NK-92 (cell line): Measurements from ENCODE around the gene PSMD2.
"Not testable (repeated sequence)": the region's sequence is repeated elsewhere in the genome, so short reads cannot be mapped to it uniquely, and the experiment has no call there.

Experiments
- DNase-seq: peaks from one replicate; lab custom pipeline; 2025; ENCODE audit not compliant: unreplicated experiment; lab: John Stamatoyannopoulos, UW

Gene PSMD2

DNA sequence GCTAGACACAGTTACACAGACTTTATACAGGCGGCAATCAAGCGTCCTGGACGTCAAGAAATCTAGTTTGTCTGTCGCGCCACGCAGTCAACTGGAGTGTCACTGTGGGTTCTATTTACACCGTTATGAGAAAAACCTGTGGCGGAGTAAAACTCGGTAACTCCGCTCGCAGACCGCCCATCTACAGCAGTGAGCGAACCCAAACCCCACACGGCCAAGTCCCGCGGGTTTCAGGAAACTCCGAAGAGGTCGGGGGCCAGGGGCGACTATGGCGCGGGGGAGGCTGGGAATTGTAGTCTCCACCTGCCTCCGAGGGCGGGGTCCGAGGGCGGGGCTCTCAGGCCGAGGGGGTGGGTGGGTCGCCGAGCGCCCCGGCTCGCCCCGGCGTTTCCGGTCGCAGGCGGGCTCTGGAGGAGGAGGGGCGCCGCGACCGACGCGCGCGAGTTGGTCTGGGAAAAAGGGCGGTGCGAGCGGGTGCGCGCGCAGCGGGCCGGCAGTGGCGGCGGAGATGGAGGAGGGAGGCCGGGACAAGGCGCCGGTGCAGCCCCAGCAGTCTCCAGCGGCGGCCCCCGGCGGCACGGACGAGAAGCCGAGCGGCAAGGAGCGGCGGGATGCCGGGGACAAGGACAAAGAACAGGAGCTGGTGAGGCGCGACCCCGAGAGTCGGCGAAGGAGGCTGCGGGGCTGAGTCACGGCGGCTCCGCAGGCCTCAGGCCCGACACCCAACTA lies at the start of gene PSMD2:
PSMD2 (plus strand) TSS at position 483 of the 729 bp plus-strand sequence; CDS start at position 509, 26 bp downstream.
- DNase-seq: peak; percentile 94

DNA sequence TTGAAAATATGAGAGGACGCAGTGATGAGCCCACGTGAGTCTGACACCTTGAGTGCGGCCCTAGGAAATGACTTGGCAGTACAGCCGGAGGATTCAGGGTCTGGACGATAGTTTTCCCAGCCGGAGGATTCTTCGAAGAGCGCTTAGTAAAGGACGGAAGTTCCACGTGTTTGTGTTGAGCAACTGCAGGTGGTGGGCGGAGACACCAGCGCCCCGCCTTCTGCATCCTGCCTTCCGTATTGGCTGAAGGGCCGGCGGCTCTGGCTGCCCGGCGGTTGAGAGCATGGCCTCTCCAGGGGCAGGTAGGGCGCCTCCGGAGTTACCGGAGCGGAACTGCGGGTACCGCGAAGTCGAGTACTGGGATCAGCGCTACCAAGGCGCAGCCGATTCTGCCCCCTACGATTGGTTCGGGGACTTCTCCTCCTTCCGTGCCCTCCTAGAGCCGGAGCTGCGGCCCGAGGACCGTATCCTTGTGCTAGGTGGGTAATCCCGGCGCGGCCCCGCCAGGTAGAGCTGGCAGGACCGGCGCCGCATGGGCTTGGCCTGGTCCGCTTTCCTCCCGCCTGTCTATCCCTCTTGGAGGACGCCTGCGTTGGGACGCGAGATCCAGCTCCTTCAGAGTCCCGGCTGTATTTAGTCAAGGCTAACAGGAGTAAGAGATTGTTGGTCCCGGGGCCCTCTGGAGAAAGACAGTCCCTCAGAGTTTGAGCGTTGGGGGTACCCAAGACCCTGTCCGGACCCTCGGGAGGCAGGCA lies 49.5 kb upstream of the PSMD2 start, which contains the start of gene EEF1AKMT4:
EEF1AKMT4 (plus strand) TSS at position 261 of the 755 bp plus-strand sequence; CDS start at position 284, 23 bp downstream.
- DNase-seq: peak; percentile 75

- peak; percentile 42 for DNase-seq
These were observed 48.7 kb upstream of the PSMD2 start for GRCh38 chr3:184250167-184250828.

DNA sequence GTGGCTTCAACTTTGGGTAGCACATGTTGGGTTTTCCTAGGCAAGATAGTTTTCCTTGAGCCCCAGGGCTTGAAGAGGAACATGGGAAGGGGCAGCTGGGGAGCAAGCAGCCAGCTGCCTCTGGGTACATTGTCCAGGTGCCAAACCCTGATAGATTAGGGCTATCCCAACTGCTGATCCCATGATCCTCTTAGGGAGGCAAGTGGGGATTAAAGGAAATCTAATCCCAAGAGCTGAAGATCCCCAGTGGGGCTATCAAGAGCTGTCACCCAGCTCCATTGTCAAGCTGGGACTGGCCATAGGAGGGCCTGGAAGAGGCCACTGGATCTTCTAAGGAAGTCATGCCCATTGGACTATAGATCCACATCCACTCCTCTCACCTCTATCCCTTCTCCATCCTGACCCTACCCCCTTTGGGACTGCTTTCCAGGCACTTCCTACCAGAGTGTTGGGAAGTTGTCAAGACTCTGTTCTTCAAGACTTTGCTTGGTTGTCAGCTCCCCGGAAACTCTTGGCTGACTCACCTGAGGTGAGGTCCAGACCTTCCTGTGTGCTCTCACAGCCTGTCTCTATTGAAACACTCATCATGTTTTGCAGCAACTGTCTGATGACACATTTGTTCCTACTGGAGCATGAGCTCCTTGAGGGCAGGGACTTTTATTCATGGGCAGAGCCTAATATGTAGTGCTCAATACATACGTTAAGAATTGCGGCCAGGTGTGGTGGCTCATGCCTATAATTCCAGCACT lies 43.6 kb upstream of the PSMD2 start:
- DNase-seq: no peak

GRCh38 chr3:184257083-184257915 lies 41.7 kb upstream of the PSMD2 start:
- DNase-seq: no peak

DNA sequence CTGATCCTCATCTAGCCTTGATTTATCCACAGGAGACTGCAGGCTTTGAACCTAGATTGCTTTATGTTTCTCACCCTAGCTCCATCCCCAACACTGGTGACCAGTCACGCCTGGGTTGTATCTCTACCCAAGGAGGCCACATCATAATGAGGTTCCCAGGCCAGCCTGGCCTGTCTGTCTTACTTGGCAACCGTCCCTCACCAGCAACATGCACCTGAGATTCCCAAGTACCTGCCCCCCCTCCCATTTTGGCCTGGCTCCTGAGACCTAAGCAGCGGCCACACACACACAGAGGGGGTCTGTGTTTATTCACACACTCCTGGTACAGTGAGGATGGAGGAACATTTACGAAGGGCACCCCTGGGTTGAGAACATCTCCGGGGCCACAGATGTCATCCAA lies 40.1 kb upstream of the PSMD2 start:
- DNase-seq: no peak

DNA sequence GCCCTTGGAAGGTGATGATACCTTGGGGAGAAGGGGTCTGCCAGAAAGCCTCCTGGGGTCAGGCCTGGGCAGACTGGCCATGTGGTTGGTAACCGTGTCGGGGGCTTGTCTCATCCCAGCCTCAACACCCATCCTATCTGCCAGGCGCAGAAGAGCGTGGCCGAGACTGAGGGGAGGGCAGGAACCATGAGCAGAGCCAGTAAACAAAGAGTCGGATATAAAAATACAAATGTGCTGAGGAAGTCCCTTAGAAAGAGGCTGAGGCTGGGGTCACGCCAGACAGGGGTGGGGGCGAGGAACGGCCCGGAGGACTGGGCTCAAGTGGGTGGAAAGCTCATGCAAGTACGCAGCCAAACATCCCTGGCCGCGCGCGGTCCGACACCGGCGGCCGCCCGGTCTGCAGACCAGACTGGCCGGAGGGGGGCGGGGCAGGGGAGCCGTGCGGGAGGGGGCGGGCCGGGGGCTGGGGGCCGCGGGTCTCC lies 39.6 kb upstream of the PSMD2 start:
- no peak for DNase-seq

- no peak for DNase-seq
These were observed 38.9 kb upstream of the PSMD2 start for GRCh38 chr3:184259878-184260723.

GRCh38 chr3:184260724-184261269 lies 38.2 kb upstream of the PSMD2 start:
- no peak for DNase-seq

GRCh38 chr3:184261270-184261853 lies 37.7 kb upstream of the PSMD2 start, which contains the start of gene CAMK2N2:
Gene CAMK2N2 (minus strand): TSS chr3:184261553. CDS start chr3:184261285, 268 bp downstream.
- DNase-seq: no peak

DNA sequence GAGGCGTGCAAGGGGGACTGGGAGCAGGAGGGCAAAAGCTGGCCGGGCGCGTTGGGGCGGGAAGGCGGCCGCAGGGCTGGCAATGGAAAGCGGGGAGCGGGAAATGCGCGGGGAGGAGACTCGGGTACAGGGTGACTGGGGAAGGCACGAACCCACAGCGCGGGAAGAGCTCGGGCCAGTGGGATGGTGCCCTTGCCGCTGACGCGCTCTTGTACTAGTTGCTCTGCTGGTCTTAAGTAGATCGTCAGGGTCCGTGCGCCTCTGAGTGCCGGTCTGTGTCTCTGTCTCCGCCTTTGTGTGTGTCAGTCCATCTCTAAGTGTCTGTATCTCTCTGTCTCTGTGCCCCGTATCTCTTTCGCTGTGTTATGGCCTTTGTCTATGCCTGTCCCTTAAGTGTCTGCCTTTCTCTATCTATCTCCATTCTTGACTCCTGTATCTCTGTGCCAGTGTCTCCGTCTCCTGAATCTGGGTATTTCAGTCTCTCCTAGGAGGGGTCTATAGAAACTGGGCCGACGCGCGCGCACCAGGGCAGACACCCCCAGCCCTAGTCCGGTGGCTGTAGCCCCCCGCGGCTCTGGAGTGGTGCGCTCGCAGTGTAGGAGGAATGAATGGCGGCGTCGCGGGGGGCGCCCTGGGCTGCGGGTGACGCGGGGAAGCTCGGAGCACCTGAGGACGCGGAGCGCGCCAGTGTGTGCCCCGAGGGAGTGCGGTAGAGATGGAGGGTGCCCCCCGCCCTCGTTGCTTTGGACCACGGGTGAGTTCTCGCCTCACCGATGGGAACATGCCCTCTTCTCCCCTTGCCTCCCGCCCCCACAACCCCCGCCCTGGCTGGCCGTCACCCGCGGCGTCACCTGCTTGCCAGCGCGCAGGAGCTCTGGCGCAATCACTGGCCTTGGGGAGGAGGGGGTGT lies 36.9 kb upstream of the PSMD2 start:
- DNase-seq: no peak

DNA sequence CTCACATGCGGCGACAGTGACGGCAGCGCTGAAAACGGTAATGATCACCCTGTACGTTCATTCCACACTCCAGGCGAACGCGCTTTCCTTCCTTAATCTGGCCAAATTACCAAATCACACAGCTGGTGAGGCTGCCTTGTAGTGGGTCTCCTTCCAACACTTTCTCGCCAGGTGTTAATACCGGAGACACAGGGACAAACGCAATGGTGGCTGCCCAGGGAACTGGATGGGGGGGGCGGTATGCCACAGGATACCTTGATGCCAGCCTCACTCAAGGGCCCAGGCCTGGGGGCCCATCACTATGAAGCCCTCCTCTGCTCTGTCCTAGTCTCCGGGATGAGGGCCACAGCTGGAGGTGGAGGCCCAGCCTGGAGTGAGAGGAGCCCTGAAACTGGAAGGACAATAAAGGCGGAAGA lies 36.3 kb upstream of the PSMD2 start:
- DNase-seq: no peak

DNA sequence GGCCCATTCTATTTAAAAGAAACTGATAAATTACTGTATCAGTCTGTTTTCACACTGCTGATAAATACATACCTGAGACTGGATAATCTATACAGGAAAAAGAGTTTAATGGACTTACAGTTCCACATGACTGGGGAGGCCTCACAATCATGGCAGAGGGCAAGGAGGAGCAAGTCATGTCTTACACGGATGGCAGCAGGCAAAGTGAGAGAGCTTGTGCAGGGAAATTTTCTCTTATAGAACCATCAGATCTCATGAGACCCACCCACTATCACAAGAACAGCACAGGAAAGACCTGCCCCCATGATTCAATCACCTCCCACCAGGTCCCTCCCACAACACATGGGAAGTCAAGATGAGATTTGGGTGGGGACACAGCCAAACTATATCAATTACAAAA lies 31.8 kb upstream of the PSMD2 start:
- not testable (repeated sequence) for DNase-seq

- DNase-seq: no peak
These were observed 26.8 kb upstream of the PSMD2 start for GRCh38 chr3:184272269-184272668.

DNA sequence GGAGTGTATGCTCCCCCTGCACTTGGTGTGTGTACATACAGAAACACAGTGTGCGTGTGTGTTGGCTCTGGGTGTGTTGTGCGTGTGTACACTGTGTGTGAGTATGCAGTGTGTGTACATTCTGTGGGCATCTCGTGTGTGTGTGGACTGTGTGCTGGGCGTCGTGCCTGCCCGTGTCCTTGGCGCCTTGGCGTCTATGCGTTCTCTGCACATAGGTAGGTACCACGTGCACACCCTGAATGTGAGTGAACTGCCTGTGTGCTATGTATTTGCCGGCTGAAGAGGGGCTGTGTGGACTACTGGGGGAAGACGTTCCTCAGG lies 23.7 kb upstream of the PSMD2 start:
- DNase-seq: no peak

DNA sequence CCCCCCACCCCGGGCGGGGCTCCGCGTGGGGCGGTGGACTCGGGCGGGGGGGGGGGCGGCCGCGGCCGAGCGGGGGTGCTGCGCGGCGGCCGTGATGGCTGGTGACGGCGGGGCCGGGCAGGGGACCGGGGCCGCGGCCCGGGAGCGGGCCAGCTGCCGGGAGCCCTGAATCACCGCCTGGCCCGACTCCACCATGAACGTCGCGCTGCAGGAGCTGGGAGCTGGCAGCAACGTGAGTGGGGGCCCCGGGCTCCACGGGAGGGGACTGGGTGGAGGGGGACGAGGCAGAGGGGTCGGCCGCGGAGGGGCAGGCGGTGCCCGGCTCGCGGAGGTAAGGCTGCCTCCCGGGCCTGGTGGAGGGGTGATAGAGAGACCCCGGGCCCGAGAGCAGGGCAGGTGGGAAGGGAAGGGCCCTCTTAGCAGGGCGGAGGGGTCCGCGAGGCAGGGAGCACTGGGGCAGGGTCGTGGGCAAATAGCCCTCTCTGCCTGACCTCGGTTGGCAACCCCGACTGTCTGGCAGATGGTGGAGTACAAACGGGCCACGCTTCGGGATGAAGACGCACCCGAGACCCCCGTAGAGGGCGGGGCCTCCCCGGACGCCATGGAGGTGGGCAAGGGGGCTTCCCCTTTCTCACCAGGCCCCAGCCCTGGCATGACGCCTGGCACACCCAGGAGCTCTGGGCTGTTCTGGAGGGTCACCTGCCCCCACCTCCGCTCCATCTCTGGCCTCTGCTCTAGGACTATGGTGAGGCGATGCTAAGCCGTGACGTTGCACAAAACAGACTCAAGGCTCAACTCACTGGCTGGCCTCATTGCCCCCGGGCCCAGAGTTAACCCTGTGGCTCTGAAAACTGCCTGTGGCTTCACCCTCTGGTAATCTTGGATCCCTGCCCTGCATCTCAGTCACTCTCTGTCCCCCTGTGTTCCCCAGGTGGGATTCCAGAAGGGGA lies 22.8 kb upstream of the PSMD2 start, which contains the start of gene ECE2:
ECE2 (plus strand) TSS at position 62 of the 950 bp plus-strand sequence; CDS start at position 194, 132 bp downstream.
- DNase-seq: no peak
